Duodenal mucosa (tissue), 2 donors: ENCODE data around the gene PSMC2.
"Not testable (repeated sequence)": the region's sequence is repeated elsewhere in the genome, so short reads cannot be mapped to it uniquely, and the experiment has no call there.

Experiments used
- H3K27ac ChIP-seq: one replicate; pipeline ENCODE4 v1.7.0; 2013; ENCODE audit warnings: low read depth, low read length
- H3K27me3 ChIP-seq, 2 donors: one replicate each; pipeline ENCODE4 v1.7.0; 2013; ENCODE audit warnings: low read length in 2 of 2, control low read depth in 1 of 2; ENCODE audit not compliant: insufficient read depth in 2 of 2, control insufficient read depth in 1 of 2
- H3K36me3 ChIP-seq, 2 donors: one replicate each; pipeline ENCODE4 v1.7.0; 2013; ENCODE audit warnings: low read length in 2 of 2, control low read depth in 1 of 2; ENCODE audit not compliant: insufficient read depth in 2 of 2, control insufficient read depth in 1 of 2
- H3K4me1 ChIP-seq, 2 donors: one replicate each; pipeline ENCODE4 v1.7.0; 2013; ENCODE audit warnings: low read length in 2 of 2, control low read depth in 1 of 2; ENCODE audit not compliant: insufficient read depth in 2 of 2, control insufficient read depth in 1 of 2
- H3K4me3 ChIP-seq, 2 donors: one replicate each; pipeline ENCODE4 v1.7.0; 2013; ENCODE audit warnings: low read length in 2 of 2, low read depth in 1 of 2
- H3K9ac ChIP-seq, 2 donors: one replicate each; pipeline ENCODE4 v1.7.0; 2013; ENCODE audit warnings: low read length in 2 of 2, low read depth in 1 of 2
- H3K9me3 ChIP-seq, 2 donors: one replicate each; pipeline ENCODE4 v1.7.0; 2013; ENCODE audit warnings: low read length in 2 of 2, control low read depth in 1 of 2; ENCODE audit not compliant: control insufficient read depth in 1 of 2

PSMC2 gene

GRCh38 chr7:103391976-103392375 is 44.5 kb downstream of the PSMC2 start:
- Histone ChIP-seq H3K36me3 (no peaks in the 10 kb centered on the region), H3K27me3 (no peaks in the 10 kb centered on the region), H3K9me3 (no peaks in the 10 kb centered on the region), H3K27ac (no peak overlapping the region), H3K4me3 (no peak overlapping the region), H3K4me1 (peaks cover 8 to 13% of the 10 kb centered on the region in 2 donors), H3K9ac (no peak overlapping the region)

DNA sequence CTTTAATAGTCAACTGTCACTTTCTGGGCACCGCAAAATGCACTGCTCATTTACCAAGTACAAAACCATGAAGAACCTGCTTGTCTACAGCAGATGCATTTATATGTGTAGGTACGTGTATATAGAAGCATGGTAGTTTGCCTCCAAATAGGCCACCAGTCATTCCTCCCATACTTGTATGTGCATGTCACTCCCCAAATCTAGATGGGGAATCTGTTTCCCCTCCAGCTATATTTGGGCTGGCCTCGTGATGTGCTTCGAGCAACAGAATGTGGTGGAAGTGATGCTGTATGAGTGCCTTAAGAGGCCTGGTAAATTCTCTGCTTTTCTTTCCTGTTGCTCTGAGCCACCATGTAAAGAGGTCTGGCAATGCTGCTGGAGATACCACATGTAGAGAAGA is 47.1 kb downstream of the PSMC2 start:
- Histone ChIP-seq H3K36me3 (no peaks in the 10 kb centered on the region), H3K9me3 (no peaks in the 10 kb centered on the region), H3K27me3 (no peaks in the 10 kb centered on the region), H3K27ac (no peak overlapping the region), H3K4me3 (no peak overlapping the region), H3K9ac (no peak overlapping the region), H3K4me1 (peaks cover 7 to 14% of the 10 kb centered on the region in 2 donors)

DNA sequence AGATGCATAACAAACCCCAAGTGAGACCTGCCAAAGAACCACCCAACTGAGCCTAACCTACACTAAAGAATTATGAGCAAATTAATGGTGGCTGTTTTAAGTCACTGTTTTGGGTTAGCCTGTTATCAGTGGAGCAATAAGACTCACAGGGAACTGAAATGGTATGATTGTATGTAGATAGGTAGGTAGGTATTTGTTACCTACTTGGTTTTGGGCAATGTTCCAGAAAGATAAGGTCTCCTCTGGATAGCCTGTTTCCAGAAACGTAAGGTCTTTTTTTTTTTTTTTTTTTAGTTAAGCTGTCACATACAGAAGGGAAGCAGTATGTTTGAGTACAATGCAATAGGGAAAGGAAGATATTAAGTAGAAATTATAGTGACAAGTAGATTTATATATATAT is 47.6 kb downstream of the PSMC2 start:
- H3K36me3 ChIP-seq, result no peaks in the 10 kb centered on the region
- no peak overlapping the region for H3K9ac ChIP-seq
- H3K27me3 ChIP-seq, result no peaks in the 10 kb centered on the region
- H3K27ac ChIP-seq, result no peak overlapping the region
- peaks cover 7 to 14% of the 10 kb centered on the region in 2 donors for H3K4me1 ChIP-seq
- no peak overlapping the region for H3K4me3 ChIP-seq
- H3K9me3 ChIP-seq, result no peaks in the 10 kb centered on the region

- Histone ChIP-seq H3K27ac (no peak overlapping the region), H3K9me3 (no peaks in the 10 kb centered on the region), H3K36me3 (no peaks in the 10 kb centered on the region), H3K4me3 (no peak overlapping the region), H3K4me1 (peaks cover 7 to 11% of the 10 kb centered on the region in 2 donors), H3K27me3 (no peaks in the 10 kb centered on the region), H3K9ac (no peak overlapping the region)
Measured at GRCh38 chr7:103396471-103396870, 49.0 kb downstream of the PSMC2 start.

DNA sequence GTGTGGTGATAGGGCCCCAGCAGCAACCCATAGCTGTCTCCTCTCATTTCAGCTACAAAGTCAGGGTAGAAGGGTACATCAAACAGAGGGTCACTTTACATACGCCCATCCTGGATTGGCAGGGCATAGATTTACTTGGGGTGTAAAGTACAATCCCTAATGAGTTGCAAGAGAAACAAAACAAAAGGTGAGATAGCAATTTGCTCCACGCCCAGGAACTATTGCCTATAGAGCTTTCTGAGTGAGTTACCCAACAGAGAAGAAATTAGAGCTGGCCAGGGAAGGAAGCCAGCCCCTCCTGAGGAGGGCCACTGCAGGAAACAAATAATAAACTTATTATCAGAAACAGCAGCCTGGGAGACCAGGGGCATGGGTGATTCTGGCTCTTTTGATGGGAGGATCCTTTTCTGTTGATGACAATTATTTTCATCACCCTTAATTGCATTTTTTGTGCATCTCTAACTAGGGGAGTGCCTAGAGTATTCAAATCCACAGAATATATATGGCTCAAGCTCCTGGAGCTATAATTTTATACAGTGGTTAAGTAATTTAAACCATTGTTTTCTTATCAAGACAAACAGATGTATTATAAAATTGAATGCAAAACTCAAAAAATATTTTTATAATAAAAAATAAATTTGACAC is 51.2 kb downstream of the PSMC2 start:
- Histone ChIP-seq H3K36me3 (no peaks in the 10 kb centered on the region), H3K4me1 (peaks cover 6 to 7% of the 10 kb centered on the region in 2 donors), H3K9ac (no peak overlapping the region), H3K27me3 (no peaks in the 10 kb centered on the region), H3K27ac (no peak overlapping the region), H3K9me3 (no peaks in the 10 kb centered on the region), H3K4me3 (no peak overlapping the region)

GRCh38 chr7:103399687-103400086 is 52.2 kb downstream of the PSMC2 start:
- not testable (repeated sequence) for H3K27ac ChIP-seq, H3K27me3 ChIP-seq, H3K9ac ChIP-seq, H3K4me3 ChIP-seq, H3K36me3 ChIP-seq, H3K4me1 ChIP-seq, H3K9me3 ChIP-seq

DNA sequence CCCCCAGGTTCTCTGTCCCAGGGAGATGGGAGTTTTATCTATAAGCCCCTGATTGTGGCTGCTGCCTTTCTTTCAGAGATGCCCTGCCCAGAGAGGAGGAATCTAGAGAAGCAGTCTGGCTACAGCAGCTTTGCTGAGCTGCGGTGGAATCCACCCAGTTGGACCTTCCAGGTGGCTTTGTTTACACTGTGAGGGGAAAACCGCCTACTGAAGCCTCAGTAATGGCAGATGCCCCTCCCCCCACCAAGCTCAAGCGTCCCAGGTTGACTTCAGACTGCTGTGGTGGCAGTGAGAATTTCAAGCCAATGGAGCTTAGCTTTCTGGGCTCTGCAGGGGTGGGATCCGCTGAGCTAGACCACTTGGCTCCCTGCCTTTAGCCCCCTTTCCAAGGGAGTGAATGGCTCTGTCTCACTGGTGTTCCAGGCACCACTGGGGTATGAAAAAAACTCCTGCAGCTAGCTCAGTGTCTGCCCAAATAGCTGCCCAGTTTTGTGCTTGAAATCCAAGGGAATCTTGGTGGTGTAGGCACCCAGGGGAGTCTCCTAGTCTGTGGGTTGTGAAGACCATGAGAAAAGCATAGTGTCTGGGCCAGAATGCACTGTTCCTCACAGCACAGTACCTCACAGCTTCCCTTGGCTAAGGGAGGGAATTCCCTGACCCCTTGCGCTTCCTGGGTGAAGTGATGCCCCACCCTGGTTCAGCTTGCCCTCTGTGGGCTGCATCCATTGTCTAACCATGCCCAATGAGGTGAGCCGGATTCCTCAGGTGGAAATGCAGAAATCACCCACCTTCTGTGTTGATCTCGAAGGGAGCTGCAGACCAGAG is 58.6 kb downstream of the PSMC2 start:
- H3K27ac ChIP-seq, result not testable (repeated sequence)

DNA sequence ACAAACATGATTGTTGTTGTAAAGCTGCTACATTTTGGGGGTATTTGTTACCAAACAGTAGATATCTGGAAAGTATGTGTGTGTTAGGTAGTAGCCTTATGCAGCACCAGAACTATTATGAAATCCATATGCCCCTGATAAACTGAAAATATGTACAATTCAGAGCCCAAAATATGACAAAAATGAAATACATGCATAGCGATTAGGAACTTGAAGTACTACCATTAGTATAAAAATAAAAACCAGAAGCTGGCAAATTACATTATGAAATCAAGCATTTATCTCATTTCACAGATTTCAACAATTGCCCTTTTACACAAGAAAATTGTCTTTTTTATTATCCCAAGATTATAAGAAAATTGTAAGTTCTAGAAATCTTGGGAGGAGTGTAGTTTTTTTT is 64.7 kb downstream of the PSMC2 start:
- no peak overlapping the region for H3K27ac ChIP-seq
- H3K9me3 ChIP-seq, result no peaks in the 10 kb centered on the region
- H3K4me3 ChIP-seq, result no peak overlapping the region
- no peaks in the 10 kb centered on the region for H3K27me3 ChIP-seq
- H3K4me1 ChIP-seq, result no peaks in the 10 kb centered on the region
- no peak overlapping the region for H3K9ac ChIP-seq
- no peaks in the 10 kb centered on the region for H3K36me3 ChIP-seq

More for the DNA sequence above, 58.6 kb downstream of the PSMC2 start:
- not testable (repeated sequence) for H3K9ac ChIP-seq, H3K4me1 ChIP-seq, H3K27me3 ChIP-seq, H3K4me3 ChIP-seq, H3K36me3 ChIP-seq, H3K9me3 ChIP-seq

- Histone ChIP-seq H3K27ac (no peak overlapping the region), H3K9ac (no peak overlapping the region), H3K9me3 (no peaks in the 10 kb centered on the region), H3K36me3 (no peaks in the 10 kb centered on the region), H3K4me3 (no peak overlapping the region), H3K27me3 (no peaks in the 10 kb centered on the region), H3K4me1 (no peaks in the 10 kb centered on the region)
Measured at GRCh38 chr7:103413407-103413806, 66.0 kb downstream of the PSMC2 start.

DNA sequence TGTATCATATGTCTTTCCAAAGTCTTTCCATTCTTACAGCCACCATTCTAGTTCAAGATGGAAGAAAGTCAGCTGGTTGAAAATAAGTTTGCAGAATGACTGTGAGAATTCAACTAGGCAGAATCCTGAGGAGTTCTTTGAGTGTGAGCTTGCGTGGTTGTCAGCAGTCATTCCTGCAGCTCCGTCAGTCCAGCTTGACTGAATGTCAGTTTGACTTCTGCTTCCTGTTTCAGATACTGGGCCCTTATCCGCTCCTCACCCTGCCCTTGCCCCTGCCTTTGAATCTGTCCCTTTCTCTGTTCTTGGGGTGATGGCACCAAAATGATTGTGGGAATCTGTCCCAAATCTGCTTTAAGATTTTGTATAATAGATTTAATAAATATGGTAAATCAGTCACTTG is 70.8 kb downstream of the PSMC2 start:
- Histone ChIP-seq H3K36me3 (no peaks in the 10 kb centered on the region), H3K27ac (no peak overlapping the region), H3K4me1 (no peaks in the 10 kb centered on the region), H3K27me3 (no peaks in the 10 kb centered on the region), H3K4me3 (no peak overlapping the region), H3K9me3 (no peaks in the 10 kb centered on the region), H3K9ac (no peak overlapping the region)
